Gastrocnemius medialis (tissue), 4 donors: ENCODE results near the gene UQCC2. TPM values are rescaled to one million over a fixed set of nuclear protein-coding genes. Genes with fewer than 3 reads are reported as not detected.

ENCODE experiments used
- ATAC-seq, 2 donors: fragments of 150-250 bp; one replicate each; pipeline ENCODE4 v1.9.1; 2016
- DNase-seq, 2 donors: peaks; one replicate each; pipeline ENCODE4 v3.0.0-alpha.2; 2019
- H3K27ac ChIP-seq, 4 donors: fragments of 200-600 bp; sonication (generic); 1 replicate in 1 of 4; 2 replicates in 3 of 4; pipeline ENCODE4 v1.5.1; 2016 to 2018; ENCODE audit warnings: mild to moderate bottlenecking in 2 of 4, moderate library complexity in 1 of 4
- H3K27me3 ChIP-seq, 3 donors: fragments of 200-600 bp; sonication (generic) in 2 of 3; 1 replicate in 1 of 3; 2 replicates in 2 of 3; pipeline versions ENCODE4 v1.5.1 to v1.6.0; 2016 to 2019; ENCODE audit warnings: mild to moderate bottlenecking in 1 of 3, moderate library complexity in 1 of 3
- H3K36me3 ChIP-seq, 2 donors: fragments of 200-600 bp; sonication (generic) in 1 of 2; one replicate each; pipeline ENCODE4 v1.5.1; 2017 to 2018
- H3K4me1 ChIP-seq, 2 donors: fragments of 200-600 bp; sonication (generic) in 1 of 2; one replicate each; pipeline ENCODE4 v1.5.1; 2016 to 2017; ENCODE audit warnings: mild to moderate bottlenecking in 2 of 2
- H3K4me3 ChIP-seq, 4 donors: fragments of 200-600 bp; sonication (generic) in 3 of 4; 1 replicate in 1 of 4; 2 replicates in 3 of 4; pipeline ENCODE4 v1.5.1; 2016 to 2019; ENCODE audit warnings: mild to moderate bottlenecking in 2 of 4
- H3K9me3 ChIP-seq, 3 donors: fragments of 200-600 bp; sonication (generic) in 2 of 3; 1 replicate in 1 of 3; 2 replicates in 2 of 3; pipeline ENCODE4 v1.5.1; 2016 to 2019
- POLR2A ChIP-seq, 2 donors: fragments of 450-650 bp; IDR thresholded peaks; one replicate each; pipeline ENCODE4 v1.6.1; 2017; ENCODE audit warnings: antibody characterized with exemption in 2 of 2, mild to moderate bottlenecking in 2 of 2, moderate library complexity in 2 of 2
- in situ Hi-C, 4 donors: fragments of 200-750 bp; cut with MboI; loops; one replicate each; pipeline versions ENCODE4 v1.15.0 to v1.8.0; 2017; ENCODE audit warnings: low sequenced_read_pairs in 4 of 4
- intact Hi-C: fragments of 100-400 bp; cut with DNase I; formaldehyde crosslinking; loops from one replicate; pipeline ENCODE4 v1.15.1; 2023; ENCODE audit warnings: low total_unique reads
- total RNA-seq, 4 donors: library from RNA; depleted of rRNA; stranded (reverse); fragments of >200 nt; gene quantifications; one replicate each; pipeline versions ENCODE4 v1.1.0 to v1.2.3, GENCODE V29; 2016
- TF ChIP-seq, protein P1 (sequence below), 5 experiments: fragments of 450-650 bp in 3 of 5; fragments of 200-600 bp in 2 of 5; sonication (generic) in 2 of 5; IDR thresholded peaks in 4 of 5; conservative IDR thresholded peaks in 1 of 5; 1 replicate in 4 of 5; 2 replicates in 1 of 5; pipeline ENCODE4 v1.5.1; 2016 to 2019; ENCODE audit warnings: antibody characterized with exemption in 5 of 5, mild to moderate bottlenecking in 3 of 5, moderate library complexity in 3 of 5

The UQCC2 gene
- total RNA-seq, 4 donors from 2014 or later, result 50.7 to 101 (median 63.5) TPM

DNA sequence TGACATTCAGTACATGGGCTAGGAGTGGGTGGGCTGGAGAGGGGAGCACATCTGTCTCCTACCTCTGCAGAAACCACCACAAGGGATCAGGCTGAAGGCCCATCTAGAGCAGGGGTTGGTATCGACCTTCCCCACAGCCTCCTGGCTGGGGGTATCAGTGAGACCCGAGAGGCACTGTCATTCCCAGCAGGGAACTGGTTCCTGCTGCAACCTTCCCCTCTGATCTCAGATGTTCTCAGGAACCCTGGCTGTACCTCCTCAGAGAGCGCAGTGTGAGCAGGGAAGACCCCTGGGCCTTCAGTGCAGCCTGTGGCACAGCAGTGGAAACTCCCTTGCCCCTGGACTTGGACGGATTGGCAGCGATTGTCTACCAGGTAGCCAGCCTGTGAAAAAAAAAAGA, 27.4 kb upstream of the UQCC2 start:
- Histone ChIP-seq H3K36me3 (peaks cover 4 to 58% of the 10 kb centered on the region in 2 donors), H3K27me3 (no peaks in the 10 kb centered on the region), H3K27ac (peak overlapping the region; percentile 98 to 100 (median 100)), H3K4me3 (peak overlapping the region; percentile 22 to 88 (median 35)), H3K4me1 (peaks cover 66 to 75% of the 10 kb centered on the region in 2 donors), H3K9me3 (no peaks in the 10 kb centered on the region)
- TF ChIP-seq, protein P1, sequence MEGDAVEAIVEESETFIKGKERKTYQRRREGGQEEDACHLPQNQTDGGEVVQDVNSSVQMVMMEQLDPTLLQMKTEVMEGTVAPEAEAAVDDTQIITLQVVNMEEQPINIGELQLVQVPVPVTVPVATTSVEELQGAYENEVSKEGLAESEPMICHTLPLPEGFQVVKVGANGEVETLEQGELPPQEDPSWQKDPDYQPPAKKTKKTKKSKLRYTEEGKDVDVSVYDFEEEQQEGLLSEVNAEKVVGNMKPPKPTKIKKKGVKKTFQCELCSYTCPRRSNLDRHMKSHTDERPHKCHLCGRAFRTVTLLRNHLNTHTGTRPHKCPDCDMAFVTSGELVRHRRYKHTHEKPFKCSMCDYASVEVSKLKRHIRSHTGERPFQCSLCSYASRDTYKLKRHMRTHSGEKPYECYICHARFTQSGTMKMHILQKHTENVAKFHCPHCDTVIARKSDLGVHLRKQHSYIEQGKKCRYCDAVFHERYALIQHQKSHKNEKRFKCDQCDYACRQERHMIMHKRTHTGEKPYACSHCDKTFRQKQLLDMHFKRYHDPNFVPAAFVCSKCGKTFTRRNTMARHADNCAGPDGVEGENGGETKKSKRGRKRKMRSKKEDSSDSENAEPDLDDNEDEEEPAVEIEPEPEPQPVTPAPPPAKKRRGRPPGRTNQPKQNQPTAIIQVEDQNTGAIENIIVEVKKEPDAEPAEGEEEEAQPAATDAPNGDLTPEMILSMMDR (IDR thresholded peaks at IDR 0.05 in 4 of 5, conservative IDR thresholded peaks at IDR 0.05 in 1 of 5), result no peak
- no peak for TF ChIP-seq POLR2A (IDR thresholded peaks at IDR 0.05)
- ATAC-seq (no peak), DNase-seq (no peak)
- in situ Hi-C loops (loop anchor here in 1 of 4 donors (25.0 kb wide), 1 partner anchor 548 kb away; no protein-coding TSS in a partner anchor), intact Hi-C loops (no loop called here)

GRCh38 chr6:33738153-33738552, 26.7 kb upstream of the UQCC2 start:
- in situ Hi-C loops (loop anchor here in 1 of 4 donors (25.0 kb wide), 1 partner anchor 549 kb away; no protein-coding TSS in a partner anchor), intact Hi-C loops (no loop called here)
- Histone ChIP-seq H3K9me3 (no peaks in the 10 kb centered on the region), H3K4me3 (peak overlapping the region; percentile 22 to 88 (median 35)), H3K36me3 (peaks cover 4 to 53% of the 10 kb centered on the region in 2 donors), H3K27me3 (no peaks in the 10 kb centered on the region), H3K27ac (peak overlapping the region; percentile 98 to 100 (median 100)), H3K4me1 (peaks cover 73 to 81% of the 10 kb centered on the region in 2 donors)
- TF ChIP-seq POLR2A (IDR thresholded peaks at IDR 0.05), result peak in 1 of 2 donors; percentile 53
- TF ChIP-seq, protein P1 (IDR thresholded peaks at IDR 0.05 in 4 of 5, conservative IDR thresholded peaks at IDR 0.05 in 1 of 5), result no peak
- ATAC-seq (peak; percentile 4 to 9), DNase-seq (peak; percentile 66 to 85)

DNA sequence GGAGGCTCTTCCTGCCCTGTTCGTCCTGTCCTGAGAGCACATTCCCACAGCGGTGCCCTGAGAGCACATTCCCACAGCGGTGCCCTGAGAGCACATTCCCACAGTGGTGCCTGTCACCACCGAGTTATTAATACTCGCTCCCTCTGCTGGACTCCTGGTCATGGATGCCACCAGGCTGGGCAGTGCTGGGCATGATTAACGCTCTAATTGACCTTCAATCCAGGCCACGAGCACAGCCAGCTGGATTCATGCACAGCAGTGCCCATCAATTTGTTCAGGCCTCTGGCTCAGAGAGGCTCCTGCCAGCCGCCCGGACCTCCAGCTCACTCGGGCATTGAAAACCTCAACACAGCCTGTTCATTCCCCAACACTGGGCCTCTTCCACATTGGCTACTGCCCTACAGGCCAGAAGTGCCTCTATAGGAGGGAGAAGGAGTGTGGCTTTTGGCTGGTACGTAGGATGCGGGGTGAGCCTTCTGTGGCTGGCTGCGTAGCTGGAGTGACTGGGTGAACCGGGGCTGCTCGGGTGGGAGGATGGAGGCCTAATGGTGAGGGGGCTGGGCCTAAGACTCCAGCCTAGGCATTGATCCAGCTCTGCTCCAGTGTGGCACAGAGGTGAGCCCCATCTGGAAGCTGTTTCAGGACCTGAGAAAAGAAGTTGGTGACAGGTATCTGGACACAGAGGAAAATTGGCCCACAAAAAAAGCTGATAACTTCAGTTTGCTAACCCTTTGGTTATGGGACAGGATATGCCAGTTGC, 25.9 kb upstream of the UQCC2 start:
- H3K27ac ChIP-seq, result peak overlapping the region; percentile 98 to 100 (median 100)
- H3K4me1 ChIP-seq, result peaks cover 80 to 88% of the 10 kb centered on the region in 2 donors
- in situ Hi-C loops, result loop anchor here in 1 of 4 donors (25.0 kb wide), 1 partner anchor 550 kb away; no protein-coding TSS in a partner anchor

DNA sequence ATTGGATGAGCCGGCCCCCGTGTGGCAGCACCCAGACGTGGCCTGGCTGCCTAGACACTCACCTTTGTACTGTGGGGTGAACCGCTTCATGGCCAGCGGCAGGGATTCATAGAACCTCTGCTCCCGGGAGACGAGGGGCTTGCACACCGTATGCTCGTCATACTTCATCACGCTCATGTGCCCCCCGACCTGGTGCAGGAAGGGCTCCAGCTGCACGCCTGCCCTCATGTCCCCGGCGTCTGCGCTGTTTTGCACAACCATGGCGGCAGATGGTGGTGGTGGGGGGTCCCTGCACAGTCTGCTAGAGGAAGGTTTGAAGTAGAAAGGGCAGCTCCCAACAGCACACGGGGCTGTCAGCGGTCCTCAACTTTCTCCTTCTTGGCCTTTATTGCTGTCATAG, 23.7 kb upstream of the UQCC2 start:
- TF ChIP-seq, protein P1 (IDR thresholded peaks at IDR 0.05 in 4 of 5, conservative IDR thresholded peaks at IDR 0.05 in 1 of 5), result no peak
- no peak for TF ChIP-seq POLR2A (IDR thresholded peaks at IDR 0.05)
- DNase-seq, result no peak

More for the DNA sequence above, 25.9 kb upstream of the UQCC2 start:
- ATAC-seq (peak; percentile 3 to 4), DNase-seq (peak in 1 of 2 donors; percentile 82)
- Histone ChIP-seq H3K36me3 (peaks cover 4 to 49% of the 10 kb centered on the region in 2 donors), H3K27me3 (no peaks in the 10 kb centered on the region), H3K4me3 (peak overlapping the region in 3 of 4 donors; percentile 11 to 34 (median 22)), H3K9me3 (no peaks in the 10 kb centered on the region)
- TF ChIP-seq, protein P1 (IDR thresholded peaks at IDR 0.05 in 4 of 5, conservative IDR thresholded peaks at IDR 0.05 in 1 of 5), result no peak
- peak in 1 of 2 donors; percentile 40 for TF ChIP-seq POLR2A (IDR thresholded peaks at IDR 0.05)
- intact Hi-C loops, result no loop called here

More for the DNA sequence above, 23.7 kb upstream of the UQCC2 start:
- in situ Hi-C loops, result loop anchor here in 1 of 4 donors (25.0 kb wide), 1 partner anchor 552 kb away; no protein-coding TSS in a partner anchor
- H3K4me3 ChIP-seq, result peak overlapping the region in 3 of 4 donors; percentile 2 to 32 (median 22)
- peak overlapping the region; percentile 98 to 100 (median 100) for H3K27ac ChIP-seq
- no peaks in the 10 kb centered on the region for H3K27me3 ChIP-seq
- intact Hi-C loops, result no loop called here
- H3K9me3 ChIP-seq, result no peaks in the 10 kb centered on the region
- peaks cover 83 to 89% of the 10 kb centered on the region in 2 donors for H3K4me1 ChIP-seq
- peaks cover 4 to 49% of the 10 kb centered on the region in 2 donors for H3K36me3 ChIP-seq
- no peak for ATAC-seq
